ENCODE results near the gene PIM3.
A peak's percentile ranks its signal among the peaks of the same experiment; 100 is the strongest.

The PIM3 gene

DNA sequence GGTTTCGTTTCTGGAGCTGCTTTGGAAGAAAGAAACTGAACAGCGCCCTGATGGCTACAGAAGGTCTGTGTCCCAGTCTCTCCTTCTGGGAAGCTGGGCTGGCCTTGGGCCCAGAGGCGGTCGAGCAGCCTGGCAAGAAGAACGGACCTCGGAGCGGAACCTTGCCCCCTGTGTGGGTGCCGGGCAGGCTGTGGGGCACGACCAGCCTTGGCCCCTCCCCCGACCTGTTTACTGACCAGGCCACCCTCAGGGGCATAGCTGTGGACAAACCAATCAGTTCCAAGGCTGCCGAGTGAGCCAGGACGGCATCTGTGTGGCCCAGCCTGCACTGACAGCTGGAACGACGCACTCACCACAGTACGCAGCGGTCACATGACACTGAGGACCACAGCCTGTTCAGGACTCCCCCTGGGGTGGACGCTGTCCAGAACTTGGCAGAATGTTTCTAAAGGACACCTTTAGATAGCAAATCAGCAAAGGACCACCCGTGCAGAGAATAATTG lies 7.2 kb downstream of the PIM3 start:
- no peak for DNase-seq (ENCODE audit: low read depth)
- no peak overlapping the region for H3K4me3 ChIP-seq (ENCODE audit: control insufficient read depth, low read depth, low read length)
- TF ChIP-seq, protein P1, sequence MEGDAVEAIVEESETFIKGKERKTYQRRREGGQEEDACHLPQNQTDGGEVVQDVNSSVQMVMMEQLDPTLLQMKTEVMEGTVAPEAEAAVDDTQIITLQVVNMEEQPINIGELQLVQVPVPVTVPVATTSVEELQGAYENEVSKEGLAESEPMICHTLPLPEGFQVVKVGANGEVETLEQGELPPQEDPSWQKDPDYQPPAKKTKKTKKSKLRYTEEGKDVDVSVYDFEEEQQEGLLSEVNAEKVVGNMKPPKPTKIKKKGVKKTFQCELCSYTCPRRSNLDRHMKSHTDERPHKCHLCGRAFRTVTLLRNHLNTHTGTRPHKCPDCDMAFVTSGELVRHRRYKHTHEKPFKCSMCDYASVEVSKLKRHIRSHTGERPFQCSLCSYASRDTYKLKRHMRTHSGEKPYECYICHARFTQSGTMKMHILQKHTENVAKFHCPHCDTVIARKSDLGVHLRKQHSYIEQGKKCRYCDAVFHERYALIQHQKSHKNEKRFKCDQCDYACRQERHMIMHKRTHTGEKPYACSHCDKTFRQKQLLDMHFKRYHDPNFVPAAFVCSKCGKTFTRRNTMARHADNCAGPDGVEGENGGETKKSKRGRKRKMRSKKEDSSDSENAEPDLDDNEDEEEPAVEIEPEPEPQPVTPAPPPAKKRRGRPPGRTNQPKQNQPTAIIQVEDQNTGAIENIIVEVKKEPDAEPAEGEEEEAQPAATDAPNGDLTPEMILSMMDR (IDR thresholded peaks at IDR 0.05; ENCODE audit: control insufficient read depth, insufficient read depth, low read depth, low read length, missing control alignments), result no peak

DNA sequence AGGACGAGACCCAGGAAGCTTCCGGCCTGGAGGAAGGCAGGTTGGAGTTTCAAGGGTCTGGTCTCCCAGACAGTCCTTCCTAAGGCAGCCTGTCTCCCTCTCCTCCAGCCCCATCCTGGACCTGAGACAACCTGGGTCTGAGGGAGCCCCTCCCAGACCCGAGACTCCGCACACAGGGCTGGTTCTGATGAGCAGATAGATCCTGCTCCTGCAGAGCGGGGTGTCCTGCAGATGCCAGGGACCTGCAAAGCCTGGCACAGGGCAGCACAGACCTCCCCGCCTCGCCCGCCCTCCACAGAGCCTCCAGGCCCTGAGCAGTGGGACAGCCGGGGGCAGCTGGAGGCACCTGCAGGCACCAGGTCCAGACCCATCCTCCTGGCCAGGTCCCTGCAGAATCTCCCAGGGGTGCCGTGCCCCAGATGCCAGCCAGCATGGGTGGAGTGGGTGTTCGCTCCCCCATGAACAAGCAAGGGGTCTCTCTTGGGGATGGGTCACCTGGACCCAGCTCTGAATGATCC lies 7.8 kb downstream of the PIM3 start:
- H3K4me3 ChIP-seq (ENCODE audit: control insufficient read depth, low read depth, low read length), result no peak overlapping the region
- TF ChIP-seq, protein P1 (IDR thresholded peaks at IDR 0.05; ENCODE audit: control insufficient read depth, insufficient read depth, low read depth, low read length, missing control alignments), result no peak
- no peak for DNase-seq (ENCODE audit: low read depth)

DNA sequence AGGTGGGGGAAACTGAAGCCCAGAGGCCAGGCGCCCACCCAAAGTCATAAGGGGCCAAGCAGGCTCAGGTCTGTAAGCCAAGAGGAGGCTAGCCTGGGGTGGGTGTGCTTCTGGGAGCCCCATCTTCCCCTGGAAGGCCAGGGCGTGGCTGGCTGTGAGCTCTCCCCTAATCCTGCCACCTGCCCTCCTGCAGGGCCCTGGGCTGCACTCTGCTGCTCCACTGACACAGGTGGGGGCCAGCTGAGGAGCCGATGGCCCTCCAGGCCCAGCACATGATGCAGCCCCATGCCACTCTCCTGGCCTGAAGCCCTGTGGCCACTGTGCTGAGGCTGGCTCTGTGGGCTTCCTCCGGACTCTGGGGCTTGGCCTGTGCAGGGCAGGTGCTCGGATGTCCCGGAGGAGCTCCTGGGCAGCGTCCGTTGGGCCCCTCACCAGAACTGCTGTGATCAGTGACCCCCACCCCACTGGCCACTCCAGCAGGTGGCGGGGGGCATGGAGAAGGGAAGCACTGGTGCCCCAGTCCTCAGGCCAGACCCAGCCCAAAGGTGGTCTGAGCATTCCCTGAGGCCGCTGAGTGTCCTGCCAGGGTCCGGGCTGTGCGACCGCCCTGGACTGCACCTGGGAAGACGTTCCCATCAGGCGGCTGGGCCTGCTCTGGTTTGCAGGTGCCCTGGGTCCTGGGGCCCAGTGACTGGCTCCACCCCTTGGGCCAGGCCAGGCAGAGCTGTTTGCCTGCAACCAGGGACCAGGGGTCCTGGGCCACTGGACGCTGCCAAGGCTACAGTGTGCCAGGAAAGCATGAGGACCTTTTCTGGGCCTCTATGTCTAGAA lies 8.5 kb downstream of the PIM3 start:
- H3K4me3 ChIP-seq (ENCODE audit: control insufficient read depth, low read depth, low read length), result no peak overlapping the region
- no peak for DNase-seq (ENCODE audit: low read depth)

DNA sequence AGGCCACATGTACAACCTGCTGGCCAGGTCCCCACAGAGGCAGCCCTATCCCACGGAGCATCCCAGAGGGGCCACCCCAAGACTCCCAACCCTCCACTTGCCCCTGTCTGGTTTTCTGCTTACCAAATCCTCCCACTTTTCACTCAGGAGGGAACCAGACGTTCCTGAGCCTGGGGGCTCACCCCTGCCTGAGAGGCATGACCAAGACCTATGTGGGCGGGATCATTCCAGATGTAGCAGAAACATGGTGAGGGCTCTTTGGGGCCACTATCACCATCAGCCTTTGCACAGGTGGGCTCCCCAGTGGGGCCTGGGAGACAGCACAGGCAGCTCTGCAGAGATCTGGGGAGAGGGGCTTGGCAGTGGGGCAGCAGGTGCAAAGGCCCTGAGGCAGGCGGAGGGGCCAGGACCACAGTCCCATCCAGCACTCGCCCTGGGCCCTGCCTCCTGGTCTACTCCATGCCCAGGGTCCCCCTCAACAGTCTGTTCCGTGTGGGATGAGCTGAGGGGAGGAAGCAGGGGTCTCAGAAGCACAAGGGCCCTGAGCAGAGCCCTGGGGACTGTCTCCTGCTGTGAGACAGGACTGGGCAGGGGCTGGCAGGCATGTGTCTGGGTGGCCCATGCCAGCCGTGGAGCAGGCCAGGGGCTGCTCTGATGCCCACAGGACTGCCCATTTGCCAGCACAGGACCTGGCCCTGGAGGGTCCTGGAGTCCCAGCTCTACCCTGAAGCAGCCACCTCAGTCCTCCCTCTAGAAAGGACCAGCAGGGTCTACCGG lies 9.4 kb downstream of the PIM3 start:
- TF ChIP-seq, protein P1 (IDR thresholded peaks at IDR 0.05; ENCODE audit: control insufficient read depth, insufficient read depth, low read depth, low read length, missing control alignments), result no peak
- no peak for DNase-seq (ENCODE audit: low read depth)
- no peak overlapping the region for H3K4me3 ChIP-seq (ENCODE audit: control insufficient read depth, low read depth, low read length)

More for the DNA sequence above, 8.5 kb downstream of the PIM3 start:
- TF ChIP-seq, protein P1 (IDR thresholded peaks at IDR 0.05; ENCODE audit: control insufficient read depth, insufficient read depth, low read depth, low read length, missing control alignments), result no peak

DNA sequence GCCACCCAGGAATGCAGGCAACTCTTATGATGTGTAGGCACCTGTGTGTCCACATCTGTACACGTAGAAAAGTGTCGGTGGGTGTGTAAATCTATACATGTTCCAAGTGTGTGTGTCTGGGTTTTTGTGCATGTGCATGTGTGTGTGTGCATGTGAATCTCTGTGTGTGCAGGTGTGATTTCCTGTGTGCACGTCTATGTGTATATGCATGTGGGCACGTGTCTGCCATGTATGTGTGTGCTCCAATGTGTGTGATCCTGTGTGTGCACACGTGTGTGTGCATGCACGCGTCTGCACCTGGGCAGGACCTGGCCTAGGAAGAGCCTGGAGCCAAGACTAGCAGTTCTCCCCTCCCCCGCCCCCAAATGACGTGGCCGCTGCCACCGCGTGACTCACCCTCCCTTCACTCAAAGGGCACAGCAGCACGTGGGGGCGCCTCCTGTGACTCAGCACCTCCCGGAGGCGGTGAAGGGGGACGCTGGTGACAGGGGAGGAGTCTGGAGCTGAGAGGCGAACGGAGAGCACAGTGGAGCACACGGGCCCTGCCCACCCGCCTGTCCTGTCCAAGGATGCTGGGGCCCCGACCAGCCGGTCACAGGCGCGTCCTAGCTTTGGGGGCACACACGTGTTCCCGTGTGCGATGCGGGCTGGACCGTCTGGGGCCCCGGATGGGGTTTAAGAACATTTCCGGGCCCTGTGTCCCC lies 10.1 kb downstream of the PIM3 start:
- peak overlapping the region; percentile 56 for H3K4me3 ChIP-seq (ENCODE audit: control insufficient read depth, low read depth, low read length)
- peak; percentile 77 for DNase-seq (ENCODE audit: low read depth)
- TF ChIP-seq, protein P1 (IDR thresholded peaks at IDR 0.05; ENCODE audit: control insufficient read depth, insufficient read depth, low read depth, low read length, missing control alignments), result no peak

Data from AG09309 (cell line).